ENCODE measurements around the gene NBPF8.
"Not testable (repeated sequence)": the region's sequence is repeated elsewhere in the genome, so short reads cannot be mapped to it uniquely, and the experiment has no call there.

DNA sequence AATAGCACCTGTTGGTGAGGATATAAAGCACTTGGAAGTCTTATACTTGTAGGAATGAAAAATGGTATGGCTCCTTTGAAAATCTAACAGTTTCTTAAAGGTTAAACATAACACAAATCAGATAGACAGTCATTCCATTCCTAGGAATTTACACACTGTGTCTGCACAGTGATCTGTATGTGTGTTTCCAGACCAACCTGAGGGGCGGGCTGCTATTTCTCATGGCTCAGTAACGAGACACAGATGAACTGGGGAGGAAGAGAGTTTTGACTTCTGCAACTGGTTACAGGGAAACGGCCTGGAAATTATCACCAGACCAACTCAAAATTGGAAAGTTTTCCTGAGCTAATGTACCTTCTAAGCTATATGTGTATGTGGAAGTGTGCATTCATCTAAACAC, 16.8 kb downstream of the NBPF8 start:
- TF ChIP-seq, protein P1, sequence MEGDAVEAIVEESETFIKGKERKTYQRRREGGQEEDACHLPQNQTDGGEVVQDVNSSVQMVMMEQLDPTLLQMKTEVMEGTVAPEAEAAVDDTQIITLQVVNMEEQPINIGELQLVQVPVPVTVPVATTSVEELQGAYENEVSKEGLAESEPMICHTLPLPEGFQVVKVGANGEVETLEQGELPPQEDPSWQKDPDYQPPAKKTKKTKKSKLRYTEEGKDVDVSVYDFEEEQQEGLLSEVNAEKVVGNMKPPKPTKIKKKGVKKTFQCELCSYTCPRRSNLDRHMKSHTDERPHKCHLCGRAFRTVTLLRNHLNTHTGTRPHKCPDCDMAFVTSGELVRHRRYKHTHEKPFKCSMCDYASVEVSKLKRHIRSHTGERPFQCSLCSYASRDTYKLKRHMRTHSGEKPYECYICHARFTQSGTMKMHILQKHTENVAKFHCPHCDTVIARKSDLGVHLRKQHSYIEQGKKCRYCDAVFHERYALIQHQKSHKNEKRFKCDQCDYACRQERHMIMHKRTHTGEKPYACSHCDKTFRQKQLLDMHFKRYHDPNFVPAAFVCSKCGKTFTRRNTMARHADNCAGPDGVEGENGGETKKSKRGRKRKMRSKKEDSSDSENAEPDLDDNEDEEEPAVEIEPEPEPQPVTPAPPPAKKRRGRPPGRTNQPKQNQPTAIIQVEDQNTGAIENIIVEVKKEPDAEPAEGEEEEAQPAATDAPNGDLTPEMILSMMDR (IDR thresholded peaks at IDR 0.05 in 4 of 5, conservative IDR thresholded peaks at IDR 0.05 in 1 of 5): not testable (repeated sequence)
- not testable (repeated sequence) for TF ChIP-seq POLR2A (IDR thresholded peaks at IDR 0.05)
